ENCODE data around the gene FCN2.

Gene FCN2

DNA sequence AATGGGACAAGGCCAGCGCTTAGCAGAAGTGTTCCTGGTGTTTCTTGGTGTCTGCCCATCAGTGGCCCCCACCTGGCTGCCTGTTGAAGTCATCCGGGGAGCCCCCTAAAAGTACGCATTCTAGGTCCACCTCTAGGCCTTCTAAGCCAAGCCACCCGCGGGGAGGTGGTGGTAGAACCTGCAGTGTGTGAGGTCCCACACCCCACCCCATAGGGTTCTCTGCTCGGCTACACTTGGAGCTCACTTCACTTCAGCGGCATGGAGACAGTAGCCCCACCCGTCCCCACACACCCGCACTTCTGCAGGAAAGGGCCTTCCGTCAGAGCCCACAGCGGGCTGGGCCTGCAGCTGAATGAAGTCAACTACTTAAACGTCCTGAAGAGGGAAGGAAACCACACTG is 29.6 kb upstream of the FCN2 start:
- DNase-seq (ENCODE audit: low spot score) = no peak
- H3K79me1 ChIP-seq (ENCODE audit: low read depth, low read length) = peaks cover 3% of the 10 kb centered on the region
- no peak overlapping the region for H3K4ac ChIP-seq (ENCODE audit: low read length)
- H2AFZ ChIP-seq (ENCODE audit: low read length) = no peak overlapping the region
- H2BK12ac ChIP-seq (ENCODE audit: low read length) = no peak overlapping the region
- no peak overlapping the region for H3K4me2 ChIP-seq (ENCODE audit: insufficient read depth, low read length, poor library complexity, severe bottlenecking)
- peak overlapping the region; percentile 44 for H3K9ac ChIP-seq (ENCODE audit: low read depth, low read length, poor library complexity)
- peaks cover 0 to 8% of the 10 kb centered on the region in 2 donors for H3K9me3 ChIP-seq (replicated peaks in 1 of 2; ENCODE audit: control insufficient read depth in 2 of 2, insufficient read depth in 1 of 2, low read depth in 1 of 2, low read length in 2 of 2)
- WGBS, 2 donors (ENCODE audit: extremely low coverage in 2 of 2, insufficient read length in 2 of 2, insufficient replicate concordance in 1 of 2) = no CpG with 5 or more reads among the region's 12 CpGs
- H2BK5ac ChIP-seq (ENCODE audit: low read length) = no peak overlapping the region
- no peak overlapping the region for H3K14ac ChIP-seq (ENCODE audit: low read length)
- no peaks in the 10 kb centered on the region for H3K27me3 ChIP-seq (ENCODE audit: control insufficient read depth in 3 of 3, insufficient read depth in 3 of 3, low read depth in 1 of 3, low read length in 3 of 3)
- H3K36me3 ChIP-seq (replicated peaks in 1 of 2; ENCODE audit: control insufficient read depth in 2 of 2, insufficient read depth in 2 of 2, low read length in 2 of 2) = no peaks in the 10 kb centered on the region
- H2BK15ac ChIP-seq (ENCODE audit: low read length) = no peak overlapping the region
- H4K8ac ChIP-seq (ENCODE audit: low read depth, low read length) = no peak overlapping the region
- no peak overlapping the region for H4K91ac ChIP-seq (ENCODE audit: low read depth, low read length, poor library complexity)
- H3K18ac ChIP-seq (ENCODE audit: low read length) = peak overlapping the region; percentile 38
- no peak overlapping the region for H3K23ac ChIP-seq (ENCODE audit: low read depth, low read length, poor library complexity)
- no peak overlapping the region for H3K27ac ChIP-seq (replicated peaks; ENCODE audit: low read length)
- peaks cover 0 to 2% of the 10 kb centered on the region in 2 donors for H3K4me1 ChIP-seq (ENCODE audit: control insufficient read depth in 2 of 2, insufficient read depth in 1 of 2, low read depth in 1 of 2, low read length in 2 of 2)
- H3K4me3 ChIP-seq (ENCODE audit: low read length in 2 of 2) = no peak overlapping the region
- no peak overlapping the region for H2AK5ac ChIP-seq (ENCODE audit: low read depth, low read length)
- H2BK120ac ChIP-seq (ENCODE audit: low read depth, low read length) = no peak overlapping the region

GRCh38 chr9:134852906-134853654 is 27.5 kb upstream of the FCN2 start:
- no peak overlapping the region for H3K18ac ChIP-seq (ENCODE audit: low read length)
- H2AK5ac ChIP-seq (ENCODE audit: low read depth, low read length) = no peak overlapping the region
- no peaks in the 10 kb centered on the region for H3K79me1 ChIP-seq (ENCODE audit: low read depth, low read length)
- no peak overlapping the region for H3K23ac ChIP-seq (ENCODE audit: low read depth, low read length, poor library complexity)
- H2BK5ac ChIP-seq (ENCODE audit: low read length) = no peak overlapping the region
- no peak overlapping the region for H3K14ac ChIP-seq (ENCODE audit: low read length)
- H3K4me1 ChIP-seq (ENCODE audit: control insufficient read depth in 2 of 2, insufficient read depth in 1 of 2, low read depth in 1 of 2, low read length in 2 of 2) = peaks cover 0 to under 1% of the 10 kb centered on the region in 2 donors
- peaks cover 0 to 6% of the 10 kb centered on the region in 2 donors for H3K9me3 ChIP-seq (replicated peaks in 1 of 2; ENCODE audit: control insufficient read depth in 2 of 2, insufficient read depth in 1 of 2, low read depth in 1 of 2, low read length in 2 of 2)
- DNase-seq (ENCODE audit: low spot score) = no peak
- H3K27ac ChIP-seq (replicated peaks; ENCODE audit: low read length) = no peak overlapping the region
- no CpG with 5 or more reads among the region's 6 CpGs for WGBS, 2 donors (ENCODE audit: extremely low coverage in 2 of 2, insufficient read length in 2 of 2, insufficient replicate concordance in 1 of 2)
- H3K4me3 ChIP-seq (ENCODE audit: low read length in 2 of 2) = no peak overlapping the region
- H2BK120ac ChIP-seq (ENCODE audit: low read depth, low read length) = no peak overlapping the region
- no peaks in the 10 kb centered on the region for H3K27me3 ChIP-seq (ENCODE audit: control insufficient read depth in 3 of 3, insufficient read depth in 3 of 3, low read depth in 1 of 3, low read length in 3 of 3)
- H2BK15ac ChIP-seq (ENCODE audit: low read length) = no peak overlapping the region
- H2BK12ac ChIP-seq (ENCODE audit: low read length) = no peak overlapping the region
- H4K91ac ChIP-seq (ENCODE audit: low read depth, low read length, poor library complexity) = no peak overlapping the region
- H3K9ac ChIP-seq (ENCODE audit: low read depth, low read length, poor library complexity) = no peak overlapping the region
- no peak overlapping the region for H2AFZ ChIP-seq (ENCODE audit: low read length)
- no peak overlapping the region for H3K4me2 ChIP-seq (ENCODE audit: insufficient read depth, low read length, poor library complexity, severe bottlenecking)
- H3K36me3 ChIP-seq (replicated peaks in 1 of 2; ENCODE audit: control insufficient read depth in 2 of 2, insufficient read depth in 2 of 2, low read length in 2 of 2) = no peaks in the 10 kb centered on the region
- no peak overlapping the region for H3K4ac ChIP-seq (ENCODE audit: low read length)
- no peak overlapping the region for H4K8ac ChIP-seq (ENCODE audit: low read depth, low read length)

DNA sequence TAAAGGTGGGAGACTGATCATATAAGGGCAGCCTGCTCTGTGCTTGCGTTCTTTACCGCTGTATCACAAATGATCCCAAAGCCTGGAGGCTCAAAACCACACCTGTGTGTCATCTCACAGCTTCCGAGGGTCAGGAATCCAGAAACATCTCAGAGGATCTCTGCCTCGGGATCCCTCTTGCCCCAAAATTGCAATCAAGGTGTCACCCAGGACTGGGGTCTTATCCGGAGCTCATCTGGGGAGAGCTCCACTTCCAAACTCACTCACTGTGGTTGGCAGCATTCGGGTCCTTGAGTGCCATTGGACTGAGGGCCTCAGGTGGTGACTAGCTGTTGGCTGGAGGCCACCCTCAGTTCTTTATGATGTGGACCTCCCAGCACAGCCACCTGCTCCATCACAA is 26.7 kb upstream of the FCN2 start:
- Histone ChIP-seq H3K4me3 (ENCODE audit: low read length in 2 of 2) (no peak overlapping the region), H3K9ac (ENCODE audit: low read depth, low read length, poor library complexity) (no peak overlapping the region), H2AK5ac (ENCODE audit: low read depth, low read length) (no peak overlapping the region), H2BK12ac (ENCODE audit: low read length) (no peak overlapping the region), H3K23ac (ENCODE audit: low read depth, low read length, poor library complexity) (no peak overlapping the region), H2AFZ (ENCODE audit: low read length) (no peak overlapping the region), H3K27ac (replicated peaks; ENCODE audit: low read length) (no peak overlapping the region), H3K4me2 (ENCODE audit: insufficient read depth, low read length, poor library complexity, severe bottlenecking) (no peak overlapping the region), H4K8ac (ENCODE audit: low read depth, low read length) (no peak overlapping the region), H3K9me3 (replicated peaks in 1 of 2; ENCODE audit: control insufficient read depth in 2 of 2, insufficient read depth in 1 of 2, low read depth in 1 of 2, low read length in 2 of 2) (peaks cover 0 to 6% of the 10 kb centered on the region in 2 donors), H3K36me3 (replicated peaks in 1 of 2; ENCODE audit: control insufficient read depth in 2 of 2, insufficient read depth in 2 of 2, low read length in 2 of 2) (no peaks in the 10 kb centered on the region), H3K79me1 (ENCODE audit: low read depth, low read length) (no peaks in the 10 kb centered on the region), H2BK120ac (ENCODE audit: low read depth, low read length) (no peak overlapping the region), H3K14ac (ENCODE audit: low read length) (no peak overlapping the region), H3K4me1 (ENCODE audit: control insufficient read depth in 2 of 2, insufficient read depth in 1 of 2, low read depth in 1 of 2, low read length in 2 of 2) (no peaks in the 10 kb centered on the region), H2BK15ac (ENCODE audit: low read length) (no peak overlapping the region), H3K18ac (ENCODE audit: low read length) (no peak overlapping the region), H4K91ac (ENCODE audit: low read depth, low read length, poor library complexity) (no peak overlapping the region), H2BK5ac (ENCODE audit: low read length) (no peak overlapping the region), H3K4ac (ENCODE audit: low read length) (no peak overlapping the region), H3K27me3 (ENCODE audit: control insufficient read depth in 3 of 3, insufficient read depth in 3 of 3, low read depth in 1 of 3, low read length in 3 of 3) (no peaks in the 10 kb centered on the region)
- DNase-seq (ENCODE audit: low spot score) = no peak
- WGBS, 2 donors (ENCODE audit: extremely low coverage in 2 of 2, insufficient read length in 2 of 2, insufficient replicate concordance in 1 of 2) = no CpG with 5 or more reads among the region's 6 CpGs

- no peaks in the 10 kb centered on the region for H3K27me3 ChIP-seq (ENCODE audit: control insufficient read depth in 3 of 3, insufficient read depth in 3 of 3, low read depth in 1 of 3, low read length in 3 of 3)
- H4K8ac ChIP-seq (ENCODE audit: low read depth, low read length) = no peak overlapping the region
- H3K4me3 ChIP-seq (ENCODE audit: low read length in 2 of 2) = no peak overlapping the region
- H3K9me3 ChIP-seq (replicated peaks in 1 of 2; ENCODE audit: control insufficient read depth in 2 of 2, insufficient read depth in 1 of 2, low read depth in 1 of 2, low read length in 2 of 2) = peaks cover 0 to 6% of the 10 kb centered on the region in 2 donors
- WGBS, 2 donors (ENCODE audit: extremely low coverage in 2 of 2, insufficient read length in 2 of 2, insufficient replicate concordance in 1 of 2) = no CpG with 5 or more reads among the region's 11 CpGs
- DNase-seq (ENCODE audit: low spot score) = no peak
- no peak overlapping the region for H2BK5ac ChIP-seq (ENCODE audit: low read length)
- H3K14ac ChIP-seq (ENCODE audit: low read length) = peak overlapping the region; percentile 47
- no peak overlapping the region for H2BK15ac ChIP-seq (ENCODE audit: low read length)
- H3K23ac ChIP-seq (ENCODE audit: low read depth, low read length, poor library complexity) = no peak overlapping the region
- H3K4ac ChIP-seq (ENCODE audit: low read length) = no peak overlapping the region
- no peak overlapping the region for H2AFZ ChIP-seq (ENCODE audit: low read length)
- H3K9ac ChIP-seq (ENCODE audit: low read depth, low read length, poor library complexity) = no peak overlapping the region
- no peaks in the 10 kb centered on the region for H3K4me1 ChIP-seq (ENCODE audit: control insufficient read depth in 2 of 2, insufficient read depth in 1 of 2, low read depth in 1 of 2, low read length in 2 of 2)
- peak overlapping the region; percentile 25 for H3K18ac ChIP-seq (ENCODE audit: low read length)
- no peak overlapping the region for H4K91ac ChIP-seq (ENCODE audit: low read depth, low read length, poor library complexity)
- no peak overlapping the region for H2BK12ac ChIP-seq (ENCODE audit: low read length)
- H3K27ac ChIP-seq (replicated peaks; ENCODE audit: low read length) = no peak overlapping the region
- H3K36me3 ChIP-seq (replicated peaks in 1 of 2; ENCODE audit: control insufficient read depth in 2 of 2, insufficient read depth in 2 of 2, low read length in 2 of 2) = no peaks in the 10 kb centered on the region
- no peaks in the 10 kb centered on the region for H3K79me1 ChIP-seq (ENCODE audit: low read depth, low read length)
- H2BK120ac ChIP-seq (ENCODE audit: low read depth, low read length) = no peak overlapping the region
- H2AK5ac ChIP-seq (ENCODE audit: low read depth, low read length) = peak overlapping the region; percentile 30
- H3K4me2 ChIP-seq (ENCODE audit: insufficient read depth, low read length, poor library complexity, severe bottlenecking) = no peak overlapping the region
Measured at GRCh38 chr9:134854541-134854981, 26.0 kb upstream of the FCN2 start.
